Embryonic facial prominence (tissue), 1 donor: Measurements from ENCODE around the gene SBNO2.

Experiments used
- DNase-seq: peaks from one replicate; pipeline ENCODE4 v3.0.0-alpha.2; 2016; ENCODE audit errors: extremely low spot score

Gene SBNO2

GRCh38 chr19:1106841-1107660, 67.0 kb downstream of the SBNO2 start:
- DNase-seq = no peak

GRCh38 chr19:1105873-1106840, 67.9 kb downstream of the SBNO2 start:
- no peak for DNase-seq

DNA sequence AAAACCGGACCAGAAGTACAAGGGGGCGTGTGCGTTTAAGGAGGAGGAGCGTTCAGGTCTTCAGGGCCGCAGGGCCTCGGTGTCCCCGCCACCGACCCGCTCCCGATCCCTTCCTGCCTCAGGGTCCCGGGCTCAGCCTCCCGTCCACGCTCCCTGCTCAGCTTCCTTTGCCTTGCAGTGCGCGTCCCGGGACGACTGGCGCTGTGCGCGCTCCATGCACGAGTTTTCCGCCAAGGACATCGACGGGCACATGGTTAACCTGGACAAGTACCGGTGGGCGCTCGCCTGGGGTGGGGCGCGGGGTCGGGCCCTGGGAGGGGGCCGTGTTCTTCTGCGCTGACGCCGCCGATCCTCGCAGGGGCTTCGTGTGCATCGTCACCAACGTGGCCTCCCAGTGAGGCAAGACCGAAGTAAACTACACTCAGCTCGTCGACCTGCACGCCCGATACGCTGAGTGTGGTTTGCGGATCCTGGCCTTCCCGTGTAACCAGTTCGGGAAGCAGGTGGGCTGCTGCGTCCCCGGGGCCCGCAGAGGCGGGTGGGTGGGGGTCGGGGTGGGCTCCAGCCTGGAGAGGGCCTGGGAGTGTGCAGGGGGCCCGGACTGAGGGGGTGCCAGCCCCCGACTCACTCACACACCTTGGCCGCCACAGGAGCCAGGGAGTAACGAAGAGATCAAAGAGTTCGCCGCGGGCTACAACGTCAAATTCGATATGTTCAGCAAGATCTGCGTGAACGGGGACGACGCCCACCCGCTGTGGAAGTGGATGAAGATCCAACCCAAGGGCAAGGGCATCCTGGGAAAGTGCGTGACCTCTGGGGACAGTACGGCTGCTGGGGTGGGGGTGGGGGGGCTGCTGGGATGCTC, 68.8 kb downstream of the SBNO2 start:
- no peak for DNase-seq

GRCh38 chr19:1104311-1105007, 69.6 kb downstream of the SBNO2 start:
- DNase-seq = no peak

- DNase-seq = peak; percentile 94
These were observed 70.3 kb downstream of the SBNO2 start, which contains the start of gene GPX4 for GRCh38 chr19:1103708-1104310. TSS of gene GPX4 (plus strand) at chr19:1103994. CDS start at chr19:1104044, 50 bp downstream.

- DNase-seq = no peak
These were observed 70.8 kb downstream of the SBNO2 start for GRCh38 chr19:1103132-1103707.

DNA sequence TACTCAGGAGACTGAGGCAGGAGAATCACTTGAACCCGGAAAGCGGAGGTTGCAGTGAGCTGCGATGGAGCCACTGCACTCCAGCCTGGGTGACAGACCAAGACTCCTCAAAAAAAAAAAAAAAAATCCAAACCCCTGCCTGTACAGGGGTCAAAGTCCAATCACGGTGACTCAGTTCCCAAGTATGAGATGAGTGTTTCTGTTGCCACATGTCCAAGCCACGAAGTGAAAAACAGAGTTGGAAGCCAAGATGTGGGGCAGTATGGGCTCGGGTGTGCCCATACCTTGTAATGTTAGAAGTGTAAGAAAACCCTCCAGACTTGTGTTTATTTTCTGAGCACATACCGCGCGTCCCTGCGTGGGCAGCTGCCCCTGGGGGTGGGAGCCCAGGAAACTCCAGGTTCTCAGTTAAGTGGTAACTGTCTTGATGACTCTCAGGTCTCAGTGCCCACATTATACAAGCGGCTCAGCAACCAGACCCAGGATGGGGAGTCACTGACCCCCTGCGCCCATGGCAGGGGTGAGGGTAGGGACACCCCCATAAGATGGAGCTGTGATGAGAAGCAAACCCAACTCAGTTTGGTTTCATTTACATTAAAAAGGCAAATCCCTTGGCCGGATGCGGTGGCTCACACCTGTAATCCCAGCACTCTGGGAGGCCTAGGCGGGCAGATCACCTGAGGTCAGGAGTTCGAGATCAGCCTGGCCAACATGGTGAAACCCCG, 71.5 kb downstream of the SBNO2 start:
- DNase-seq = no peak

DNA sequence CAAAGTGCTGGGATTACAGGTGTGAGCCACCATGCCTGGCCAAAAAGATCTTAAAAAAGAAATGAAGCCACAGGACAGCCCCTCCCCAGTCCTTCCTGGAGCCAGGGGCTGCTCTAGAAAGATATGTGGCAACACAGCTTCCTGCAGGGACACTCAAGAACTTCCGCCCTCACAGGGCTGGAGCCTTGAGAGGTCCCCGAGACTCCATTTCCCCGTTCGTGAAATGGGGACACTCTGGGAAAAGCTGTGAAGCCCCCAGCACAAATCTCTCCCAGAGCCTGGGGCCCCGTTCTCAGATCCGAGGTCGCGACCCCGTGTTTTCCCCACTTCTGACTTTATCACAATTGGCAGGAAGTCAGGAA, 72.8 kb downstream of the SBNO2 start:
- DNase-seq = no peak

GRCh38 chr19:1098177-1099051, 75.7 kb downstream of the SBNO2 start:
- no peak for DNase-seq

GRCh38 chr19:1097810-1098176, 76.3 kb downstream of the SBNO2 start:
- DNase-seq = no peak

GRCh38 chr19:1094978-1095701, 78.9 kb downstream of the SBNO2 start, which contains the start of gene POLR2E:
TSS of gene POLR2E (minus strand) at chr19:1095375. CDS start at chr19:1095315, 60 bp downstream.
- peak; percentile 97 for DNase-seq

GRCh38 chr19:1094655-1094977, 79.5 kb downstream of the SBNO2 start:
- DNase-seq = no peak

DNA sequence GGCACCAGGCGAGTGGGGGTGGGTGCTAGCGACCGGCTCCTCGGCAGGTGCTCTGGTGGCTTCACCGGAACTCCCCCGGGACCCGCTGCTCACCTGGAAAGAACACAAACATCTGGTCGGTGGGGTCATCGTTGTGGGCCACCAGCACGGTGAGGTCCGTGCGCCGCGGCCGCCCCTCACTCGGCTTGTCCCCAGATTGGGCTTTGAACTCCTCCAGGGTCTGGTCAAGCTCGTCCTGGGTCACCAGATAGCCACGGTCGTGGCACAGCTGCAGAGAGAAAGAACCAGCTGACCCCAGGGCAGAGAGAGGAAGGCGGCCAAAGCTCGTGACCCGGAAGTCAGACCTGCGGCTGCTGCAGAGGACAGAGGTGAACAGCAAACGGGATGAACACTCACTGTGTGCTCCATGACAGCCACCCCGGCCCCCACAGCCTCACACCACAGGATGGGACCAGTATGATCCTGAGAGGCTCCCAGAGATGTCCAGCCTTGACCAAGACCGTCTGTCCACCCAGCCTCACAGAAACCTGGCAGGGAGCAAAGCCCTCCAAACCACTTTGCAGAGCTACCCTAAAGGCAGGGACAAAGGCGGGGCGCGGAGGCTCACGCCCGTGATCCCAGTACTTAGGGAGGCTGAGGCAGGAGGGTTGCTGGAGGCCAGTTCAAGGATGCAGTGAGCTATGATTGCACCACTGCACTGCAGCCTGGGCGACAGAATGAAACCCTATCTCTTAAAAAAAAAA, 80.1 kb downstream of the SBNO2 start:
- DNase-seq = no peak

DNA sequence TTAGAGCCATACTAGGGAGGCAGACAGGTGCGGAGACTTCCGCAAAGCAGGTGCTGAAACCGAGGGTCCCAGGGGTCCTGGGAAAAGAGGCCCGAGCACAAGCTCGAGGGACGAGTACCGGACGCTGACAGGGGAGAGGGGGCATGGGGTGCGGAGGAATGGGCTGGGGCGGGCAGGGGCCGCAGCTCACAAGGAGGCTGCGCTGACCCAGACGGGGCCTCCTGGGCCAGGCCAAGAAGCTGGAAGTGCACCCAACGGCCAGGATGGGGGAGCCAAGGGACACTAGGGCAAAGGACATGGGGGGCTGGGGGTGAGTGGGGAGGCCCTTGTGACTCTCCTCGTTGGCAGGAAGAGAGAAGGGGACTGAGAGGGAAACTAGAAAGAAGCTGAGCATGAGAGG, 80.7 kb downstream of the SBNO2 start:
- no peak for DNase-seq

GRCh38 chr19:1091544-1092175, 82.4 kb downstream of the SBNO2 start:
- DNase-seq = no peak

DNA sequence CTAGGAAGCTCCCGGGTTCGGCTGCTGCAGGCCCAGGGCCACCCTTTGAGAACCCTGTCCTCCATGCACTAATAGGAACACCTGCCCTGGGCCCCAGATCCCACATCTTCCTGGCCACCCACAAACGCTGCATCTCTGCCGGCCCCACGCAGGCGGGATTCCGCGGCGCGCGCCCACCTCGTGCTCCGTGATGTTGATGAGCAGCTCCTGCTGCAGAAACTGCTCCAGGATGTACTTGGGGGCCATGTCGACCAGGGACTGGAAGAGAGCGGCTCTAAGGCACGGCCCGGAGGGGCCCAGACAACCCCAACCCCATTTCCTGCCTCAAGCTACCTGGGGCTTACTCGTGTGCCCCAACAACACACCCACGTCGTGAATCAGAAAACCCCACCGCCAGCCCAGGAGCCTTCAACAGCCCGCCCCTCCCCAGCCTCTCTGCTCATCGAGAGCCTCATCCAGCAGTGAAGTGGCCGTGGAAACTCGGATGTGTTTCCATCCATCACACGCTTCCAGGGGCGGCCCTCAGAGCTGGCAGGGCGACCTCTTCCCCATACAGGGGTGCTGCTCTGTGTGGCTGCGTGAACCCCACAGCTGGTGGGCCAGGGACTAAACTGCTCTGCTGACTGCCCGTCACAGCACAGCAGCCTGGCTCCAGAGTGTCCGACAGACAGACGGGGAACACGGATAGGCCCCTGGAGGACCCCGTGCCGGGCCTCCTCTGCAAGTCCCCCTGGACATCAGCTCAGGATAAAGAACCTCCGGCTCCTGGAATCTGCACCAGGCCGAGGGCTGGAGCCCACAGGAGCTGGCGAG, 83.1 kb downstream of the SBNO2 start:
- DNase-seq = no peak
